Stimulated activated CD8-positive, alpha-beta memory T cell treated with anti-CD3 and anti-CD28 coated beads, Interleukin-4, amount 100 ng/mL, for 4 hours (primary cell): ENCODE data around the gene CHMP6.

ENCODE experiments used
- DNase-seq, 2 donors: peaks; one replicate each; pipeline ENCODE4 v3.0.0-alpha.2; 2020; ENCODE audit warnings: low read depth in 2 of 2, low spot score in 1 of 2

Gene CHMP6

DNA sequence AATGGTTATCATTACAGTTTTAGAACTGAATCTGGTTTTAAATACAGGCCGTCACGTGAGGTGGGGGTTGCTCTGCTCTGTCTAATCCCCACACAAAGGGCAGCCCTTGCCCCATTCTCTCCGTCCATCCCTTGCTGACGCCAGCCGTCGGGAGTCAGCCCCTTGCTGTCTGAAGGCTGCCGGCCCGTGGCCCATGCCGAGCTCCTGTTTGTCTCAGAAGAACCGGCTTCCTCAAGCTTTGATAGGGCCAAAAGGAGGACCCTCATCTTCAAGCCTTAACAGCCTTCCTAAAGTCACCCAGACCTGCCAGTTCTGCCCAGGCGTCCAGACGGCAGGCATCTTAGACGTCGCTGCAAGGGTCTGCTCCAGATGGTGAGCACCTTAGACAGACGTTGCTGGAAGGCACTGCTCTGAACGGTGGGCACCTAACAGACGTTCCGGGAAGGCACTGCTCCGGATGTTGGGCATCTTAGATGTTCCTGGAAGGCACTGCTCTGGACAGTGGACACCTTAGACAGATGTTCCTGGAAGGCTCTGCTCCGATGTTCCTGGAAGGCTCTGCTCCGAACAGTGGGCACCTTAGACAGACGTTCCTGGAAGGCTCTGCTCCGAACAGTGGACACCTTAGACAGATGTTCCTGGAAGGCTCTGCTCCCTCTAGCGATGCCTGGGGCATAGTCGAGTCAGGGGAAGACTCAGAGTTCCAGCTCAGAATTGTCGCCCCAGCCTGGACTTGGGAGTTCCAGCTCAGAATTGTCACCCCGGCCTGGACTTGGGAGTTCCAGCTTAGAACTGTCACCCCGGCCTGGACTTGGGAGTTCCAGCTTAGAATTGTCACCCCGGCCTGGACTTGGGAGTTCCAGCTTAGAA lies 35.1 kb upstream of the CHMP6 start:
- no peak for DNase-seq

DNA sequence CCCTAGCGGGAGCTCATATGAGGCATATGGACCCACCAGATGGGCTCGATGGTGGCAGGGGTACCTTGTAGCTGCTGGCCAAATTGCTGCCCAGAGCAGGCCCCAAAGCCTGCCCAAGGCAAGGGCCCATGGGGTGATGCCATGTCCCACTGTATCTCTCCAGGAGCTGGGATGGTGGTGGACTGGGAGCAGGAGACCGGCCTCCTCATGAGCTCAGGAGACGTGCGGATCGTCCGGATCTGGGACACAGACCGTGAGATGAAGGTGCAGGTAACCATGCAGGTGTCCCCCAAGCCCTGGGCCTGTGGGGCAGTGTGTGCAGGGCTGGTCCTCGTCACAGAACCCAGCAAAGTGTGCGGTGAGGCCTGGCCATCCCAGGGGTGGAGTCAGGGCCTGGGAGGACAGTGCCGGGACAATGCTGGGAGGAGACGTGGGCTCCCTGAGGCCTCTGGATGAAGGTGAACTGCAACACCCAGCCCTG lies 34.1 kb upstream of the CHMP6 start:
- no peak for DNase-seq

DNA sequence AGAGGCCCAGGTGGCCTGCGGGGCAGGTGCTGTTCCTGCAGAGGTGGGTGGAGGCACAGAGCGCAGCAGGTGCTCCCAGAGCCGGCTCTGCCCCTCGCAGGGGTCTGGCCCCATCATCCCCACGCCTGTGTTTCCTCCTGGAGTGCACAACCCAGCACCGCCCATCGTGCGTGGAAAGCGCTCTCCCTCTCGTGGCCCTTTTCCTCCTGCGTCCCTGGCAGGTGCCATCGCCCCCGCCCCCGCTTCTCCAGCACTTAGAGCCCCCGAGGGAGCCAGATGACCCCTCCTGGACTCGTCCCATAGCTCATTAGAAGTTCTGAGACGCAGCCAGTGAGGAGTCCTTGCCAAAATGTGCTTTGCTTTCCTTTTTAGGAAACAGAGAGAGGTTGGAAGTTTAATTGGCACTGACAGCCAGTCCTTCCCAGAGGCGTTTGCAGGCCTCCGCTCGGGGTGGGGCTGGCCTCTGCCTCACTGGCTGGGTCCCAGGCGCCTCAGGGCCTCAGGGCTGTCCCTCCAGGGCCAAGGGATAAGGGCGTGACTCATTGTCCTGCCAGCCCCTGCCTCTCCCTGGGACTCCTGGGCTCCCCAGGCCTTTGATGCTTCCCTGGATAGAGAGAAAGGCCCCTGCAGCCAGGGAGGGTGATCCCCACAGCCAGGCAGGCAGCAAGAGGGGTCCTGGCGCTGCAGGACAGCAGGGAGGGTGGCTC lies 32.2 kb upstream of the CHMP6 start:
- no peak for DNase-seq

DNA sequence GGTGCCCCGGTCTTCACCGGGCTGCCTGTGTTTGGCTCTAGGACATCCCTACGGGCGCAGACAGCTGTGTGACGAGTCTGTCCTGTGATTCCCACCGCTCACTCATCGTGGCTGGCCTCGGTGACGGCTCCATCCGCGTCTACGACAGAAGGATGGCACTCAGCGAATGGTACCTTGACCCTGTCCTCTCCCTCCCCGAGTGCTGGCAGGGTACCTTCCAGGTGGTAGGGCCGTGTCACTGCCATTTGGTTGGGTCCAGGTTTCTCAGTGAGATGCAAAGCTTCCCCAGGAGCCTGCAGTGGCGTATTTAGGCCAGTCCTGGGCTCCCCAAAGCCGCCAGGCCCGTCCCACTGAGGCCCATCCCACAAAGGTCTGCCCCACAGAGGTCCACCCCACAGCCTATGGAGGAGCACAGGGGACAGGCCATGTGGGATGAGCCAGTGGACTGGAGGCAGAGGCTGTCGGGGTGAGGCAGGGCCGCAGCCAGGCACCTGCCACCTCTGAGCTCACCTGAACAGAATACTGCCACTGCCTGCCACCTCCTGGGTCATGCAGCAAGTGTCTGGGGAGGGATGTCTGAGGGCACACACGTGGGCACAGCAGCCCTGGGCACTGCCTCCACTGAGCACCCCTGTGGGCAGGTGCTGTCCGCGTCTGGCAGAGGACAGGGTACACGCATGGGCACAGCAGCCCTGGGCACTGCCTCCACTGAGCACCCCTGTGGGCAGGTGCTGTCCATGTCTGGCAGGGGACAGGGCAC lies 31.4 kb upstream of the CHMP6 start:
- no peak for DNase-seq

DNA sequence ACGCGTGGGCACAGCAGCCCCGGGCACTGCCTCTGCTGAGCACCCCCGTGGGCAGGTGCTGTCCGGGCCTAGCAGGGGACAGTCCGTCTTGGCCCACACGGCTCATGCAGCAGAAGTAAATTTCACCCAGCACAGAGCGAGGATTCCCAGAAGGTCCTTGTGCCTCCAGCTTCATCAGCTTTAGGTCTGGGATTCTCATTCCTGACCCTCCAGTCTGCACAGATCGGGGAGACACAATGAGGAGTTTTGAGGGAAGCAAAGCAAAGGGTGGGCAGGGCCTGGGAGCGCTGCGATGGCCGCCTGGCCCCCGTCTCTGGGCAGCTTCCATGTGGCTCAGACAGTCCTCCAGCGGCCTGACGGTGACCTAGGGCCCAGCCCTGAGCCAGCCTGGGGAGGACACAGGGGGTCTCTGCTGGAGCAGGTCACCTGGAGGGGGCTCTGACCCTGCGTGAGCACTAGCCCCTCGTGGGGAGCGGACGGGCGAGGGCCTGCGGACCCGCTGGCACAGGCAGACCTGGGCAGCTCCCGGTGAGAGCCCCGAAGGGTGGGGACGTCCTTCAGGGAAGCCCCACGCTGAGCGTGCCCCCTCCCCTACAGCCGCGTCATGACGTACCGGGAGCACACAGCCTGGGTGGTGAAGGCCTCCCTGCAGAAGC lies 30.7 kb upstream of the CHMP6 start:
- DNase-seq = no peak

DNA sequence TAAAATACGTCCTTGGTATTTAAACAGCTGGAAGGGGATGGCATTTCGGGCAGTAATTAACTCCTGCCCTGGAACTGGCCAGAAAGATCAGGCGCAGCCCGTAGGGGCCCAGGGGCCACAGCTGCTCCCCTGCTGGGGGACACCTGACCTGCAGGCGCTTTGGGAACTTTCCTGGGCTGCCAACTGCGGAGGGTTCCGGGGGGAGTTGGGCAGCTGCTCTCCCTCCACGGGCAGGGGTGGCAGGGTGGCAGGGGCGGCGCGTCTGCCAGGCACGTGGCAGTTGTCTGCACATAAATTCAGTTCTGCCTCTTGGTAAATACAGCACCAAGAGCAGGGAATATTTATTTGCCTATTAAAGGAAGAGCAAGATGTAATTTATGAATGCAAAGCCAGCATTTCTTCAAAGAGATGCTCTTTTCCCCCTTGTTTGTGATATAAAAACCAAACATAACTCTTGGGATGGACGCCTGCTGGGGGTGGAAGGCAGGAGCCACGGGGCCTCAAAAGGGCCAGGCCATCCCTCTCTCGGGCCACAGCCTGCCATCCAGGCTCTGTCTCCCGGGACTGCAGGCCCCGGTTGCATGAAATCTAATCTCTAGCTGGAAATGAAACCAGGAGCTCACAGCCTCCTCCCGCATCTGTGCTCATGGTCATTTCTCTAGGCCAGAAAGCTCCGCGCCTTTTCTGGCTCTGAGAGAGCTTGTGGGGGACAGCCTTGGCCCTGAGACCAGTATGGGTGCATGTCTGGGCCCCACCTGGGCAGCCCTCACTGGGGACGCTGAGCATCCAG lies 29.9 kb upstream of the CHMP6 start:
- DNase-seq = no peak

DNA sequence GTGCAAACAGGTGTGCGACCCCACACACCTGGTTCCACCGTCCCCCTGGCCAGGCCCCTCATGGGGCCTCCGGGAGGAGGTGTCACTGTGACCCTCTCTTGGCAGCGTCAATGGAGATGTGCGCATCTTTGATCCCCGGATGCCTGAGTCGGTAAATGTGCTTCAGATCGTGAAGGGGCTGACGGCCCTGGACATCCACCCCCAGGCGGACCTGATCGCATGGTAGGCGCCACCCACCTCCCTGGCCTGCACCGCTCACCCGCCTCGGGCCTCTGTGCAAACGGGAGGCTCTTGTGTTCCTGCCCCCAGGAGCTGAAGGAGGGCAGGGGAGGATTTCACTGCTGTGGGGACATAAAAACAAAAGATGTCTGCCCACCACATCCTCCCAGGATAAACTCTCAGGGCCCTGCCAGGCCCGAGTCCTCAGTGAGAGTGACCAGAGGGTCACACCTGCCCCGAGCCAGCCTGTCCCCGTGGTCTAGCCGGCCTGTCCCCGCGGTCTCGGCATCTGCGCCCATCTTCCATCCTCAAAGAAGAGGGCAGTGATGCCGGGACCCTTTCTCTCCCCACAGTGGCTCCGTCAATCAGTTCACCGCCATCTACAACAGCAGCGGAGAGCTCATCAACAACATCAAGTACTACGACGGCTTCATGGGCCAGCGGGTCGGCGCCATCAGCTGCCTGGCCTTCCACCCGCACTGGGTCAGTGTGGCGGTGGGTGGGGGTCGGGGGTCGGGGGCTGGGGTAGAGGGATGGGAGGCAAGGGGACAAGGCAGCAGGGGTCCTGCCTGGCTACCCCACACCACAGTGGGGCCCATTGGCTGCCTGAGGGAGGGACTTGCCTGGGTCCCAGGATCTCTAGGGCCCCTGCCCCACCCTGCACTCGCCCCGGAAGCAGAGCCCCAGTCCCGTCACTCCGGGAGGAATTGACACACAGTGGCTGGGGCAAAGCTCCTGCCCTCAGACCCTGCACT lies 29.0 kb upstream of the CHMP6 start:
- DNase-seq = no peak

DNA sequence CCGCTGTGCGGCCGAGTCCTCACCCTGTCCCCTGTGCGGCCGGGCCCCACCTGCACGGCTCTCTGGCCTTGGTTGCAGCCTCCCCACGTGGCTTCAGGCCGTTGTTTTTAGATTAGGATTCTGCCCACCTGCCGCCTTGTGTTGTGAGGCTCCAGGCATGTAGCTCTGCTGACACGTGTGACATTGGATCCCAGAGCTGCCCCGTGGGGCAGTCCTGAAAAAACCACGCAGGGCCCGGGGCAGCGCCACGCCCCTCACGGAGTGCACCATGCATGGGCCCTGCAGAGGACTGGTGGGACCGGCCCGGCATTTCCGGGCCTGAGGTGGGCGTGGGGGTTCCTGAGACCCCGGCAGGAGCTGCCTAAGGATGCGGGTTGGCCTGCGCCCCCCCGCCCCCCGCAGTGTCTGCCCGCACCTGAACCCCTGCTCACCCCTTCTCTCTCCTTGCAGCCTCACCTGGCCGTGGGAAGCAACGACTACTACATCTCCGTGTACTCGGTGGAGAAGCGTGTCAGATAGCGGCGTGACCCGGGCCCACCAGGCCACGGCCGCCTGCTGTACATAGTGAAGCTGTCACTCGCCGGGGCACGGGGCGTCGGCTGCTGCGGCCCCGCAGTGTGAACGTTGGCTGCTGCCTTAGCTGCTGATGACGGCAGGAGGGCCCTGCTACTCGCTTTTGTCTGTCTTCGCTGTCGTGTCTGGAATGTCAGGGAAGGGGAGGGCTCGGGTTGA lies 27.7 kb upstream of the CHMP6 start:
- no peak for DNase-seq

DNA sequence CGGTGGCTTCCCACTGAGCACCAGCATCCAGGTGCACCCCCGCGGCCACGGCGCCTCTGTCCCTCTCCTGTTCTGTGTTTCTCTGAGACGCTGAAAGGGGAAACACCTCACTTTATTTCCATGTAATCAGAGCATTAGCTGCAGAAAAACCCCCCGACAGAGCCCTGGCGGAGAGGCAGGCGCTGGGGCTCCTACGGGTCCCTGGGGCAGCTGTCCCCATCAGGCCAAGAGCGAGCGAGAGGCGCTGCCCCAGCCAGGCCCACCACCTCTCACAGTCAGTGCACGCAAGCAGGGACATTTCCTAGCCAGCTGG lies 27.1 kb upstream of the CHMP6 start:
- DNase-seq = no peak

DNA sequence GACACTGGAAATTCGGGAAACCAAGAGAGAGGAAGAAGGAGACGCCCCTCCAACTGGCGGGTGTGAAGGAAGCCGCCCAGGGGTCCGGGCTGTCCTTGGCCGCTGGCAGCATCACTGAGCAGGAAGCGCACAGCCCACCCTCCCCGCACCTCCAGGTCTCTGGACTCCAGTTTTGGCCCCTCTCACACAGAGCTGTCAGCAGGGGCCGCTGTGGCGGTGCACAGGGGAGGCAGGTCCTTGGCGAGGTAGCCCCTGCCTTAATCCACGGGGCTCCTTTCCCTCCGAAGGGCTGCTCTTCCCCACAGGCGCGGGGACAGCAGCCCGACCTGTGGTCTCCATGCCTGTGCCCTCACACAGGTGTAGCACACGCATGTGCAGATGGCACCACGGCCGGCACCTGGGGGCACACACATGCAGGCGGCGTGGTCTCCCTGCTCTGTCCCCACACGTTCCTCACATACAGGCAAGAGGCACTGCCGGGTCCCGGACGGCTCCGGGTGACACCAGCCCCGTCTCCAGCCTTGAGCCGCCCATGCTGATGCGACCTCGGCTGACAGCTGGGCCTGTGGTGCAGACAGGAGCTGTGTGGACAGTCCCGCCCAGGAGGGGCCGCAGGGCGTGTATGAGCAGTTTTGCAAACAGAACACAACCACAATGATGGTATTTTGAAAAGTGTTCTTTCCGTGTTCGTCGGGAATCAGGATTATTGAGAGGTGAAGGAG lies 26.6 kb upstream of the CHMP6 start:
- no peak for DNase-seq

DNA sequence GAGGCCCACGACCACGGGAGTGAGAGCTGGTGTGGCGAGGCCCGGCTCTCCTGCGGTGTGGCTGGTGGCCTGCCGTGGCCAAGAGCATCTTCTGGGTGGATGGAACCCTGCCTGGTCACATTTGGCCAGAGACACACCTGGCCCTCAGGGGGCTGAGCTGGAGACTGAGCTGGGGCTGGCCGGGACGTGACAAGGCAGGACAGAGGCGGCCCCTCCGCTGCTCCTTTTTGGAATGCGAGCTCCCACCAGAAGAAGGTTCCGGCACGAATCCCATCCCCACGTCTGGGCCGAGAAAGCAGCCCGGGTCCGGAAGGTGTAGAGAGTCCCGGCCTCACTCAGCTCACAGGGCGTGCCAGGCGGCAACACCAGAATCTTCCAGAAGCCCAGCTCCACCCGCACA lies 26.0 kb upstream of the CHMP6 start:
- DNase-seq = no peak

DNA sequence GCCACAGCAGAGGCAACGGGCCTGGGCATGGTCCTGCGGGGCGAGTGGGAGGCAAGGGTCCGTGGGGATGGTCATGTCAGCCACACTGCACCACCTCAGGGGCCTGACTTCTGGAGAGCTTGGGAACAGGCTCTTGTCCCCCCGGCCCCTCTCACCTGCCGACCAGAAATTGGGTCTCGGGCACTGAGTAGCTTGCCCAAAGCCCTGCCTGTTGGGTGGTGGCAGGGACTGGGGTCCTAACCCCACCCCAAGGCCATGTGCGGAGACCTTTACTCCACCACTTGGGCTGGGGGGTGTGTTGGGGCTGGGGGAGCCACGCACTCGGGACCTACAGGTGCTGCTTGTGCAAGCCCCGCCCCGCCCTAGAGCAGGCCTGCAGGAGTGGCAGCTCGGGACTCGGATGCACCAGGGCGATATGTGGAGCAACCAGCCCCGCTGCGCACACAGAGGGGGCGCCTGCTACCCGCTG lies 24.2 kb upstream of the CHMP6 start:
- DNase-seq = no peak

DNA sequence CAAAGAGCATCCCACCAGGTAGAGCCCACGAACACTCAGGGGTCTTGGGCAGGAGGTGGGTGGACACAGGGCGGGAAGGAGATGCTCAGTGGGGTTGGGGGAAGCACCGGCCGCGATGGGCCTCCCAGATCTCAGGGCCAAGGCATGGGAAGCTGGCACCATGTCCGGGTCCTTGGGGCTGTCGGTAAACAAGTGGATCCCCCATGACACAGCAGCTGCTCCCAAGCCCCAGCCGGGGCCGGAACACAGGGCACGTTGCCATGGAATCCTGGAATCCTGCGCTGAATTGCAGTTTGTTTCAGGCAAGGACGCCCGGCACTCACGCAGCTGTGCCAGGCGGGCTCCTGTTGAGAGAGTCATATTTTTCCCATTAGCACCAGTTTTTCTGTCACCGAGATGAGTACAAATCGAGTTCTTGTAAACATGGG lies 23.0 kb upstream of the CHMP6 start:
- DNase-seq = no peak

DNA sequence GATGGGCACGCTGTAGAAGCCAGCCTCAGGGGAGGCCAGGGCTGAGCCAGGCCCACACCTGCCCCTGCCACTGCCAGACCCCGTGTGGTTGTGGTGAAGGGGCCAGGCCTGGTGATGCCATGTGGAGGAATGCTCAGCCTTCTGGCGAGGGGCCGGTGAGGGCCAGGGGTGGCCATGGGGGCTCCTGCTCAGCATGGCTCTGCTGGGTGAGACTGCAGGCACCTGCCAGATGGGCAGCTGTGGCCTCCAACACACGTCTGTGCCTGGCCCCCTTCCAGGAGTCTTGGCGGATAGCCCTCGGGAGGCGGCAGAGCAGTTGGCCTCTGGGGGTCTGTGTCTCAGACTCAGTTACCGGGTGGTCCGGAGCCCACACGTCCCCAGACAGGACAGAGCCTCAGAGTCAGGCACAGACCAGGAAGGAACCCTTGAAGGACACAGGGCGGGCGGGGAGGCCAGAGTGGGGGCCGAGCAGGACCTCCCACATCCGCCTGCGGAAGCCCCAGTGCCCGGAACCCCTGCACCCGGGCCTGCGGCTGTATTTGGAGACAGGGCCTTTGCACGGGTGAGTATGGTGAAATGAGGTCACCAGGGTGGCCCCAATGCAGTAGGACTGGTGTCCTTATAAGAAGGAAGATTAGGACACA lies 22.5 kb upstream of the CHMP6 start:
- DNase-seq = no peak

DNA sequence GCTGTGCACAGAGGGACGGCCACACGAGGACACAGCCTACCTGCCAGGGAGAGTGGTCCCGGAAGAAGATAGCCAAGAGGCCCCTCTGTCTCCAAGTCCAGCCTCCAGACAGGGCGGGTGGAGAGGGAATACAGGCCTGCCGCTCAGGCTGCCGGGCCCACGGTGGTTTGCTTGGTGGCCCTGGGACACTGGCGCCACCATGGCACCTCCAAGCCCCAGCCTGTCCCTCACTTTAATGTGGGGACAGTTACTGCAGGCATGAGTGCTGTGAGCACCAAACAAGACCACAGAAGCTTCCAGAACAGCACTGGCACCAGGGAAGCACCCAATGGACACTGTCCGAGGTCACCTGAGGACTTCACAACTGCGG lies 22.0 kb upstream of the CHMP6 start:
- DNase-seq = no peak

DNA sequence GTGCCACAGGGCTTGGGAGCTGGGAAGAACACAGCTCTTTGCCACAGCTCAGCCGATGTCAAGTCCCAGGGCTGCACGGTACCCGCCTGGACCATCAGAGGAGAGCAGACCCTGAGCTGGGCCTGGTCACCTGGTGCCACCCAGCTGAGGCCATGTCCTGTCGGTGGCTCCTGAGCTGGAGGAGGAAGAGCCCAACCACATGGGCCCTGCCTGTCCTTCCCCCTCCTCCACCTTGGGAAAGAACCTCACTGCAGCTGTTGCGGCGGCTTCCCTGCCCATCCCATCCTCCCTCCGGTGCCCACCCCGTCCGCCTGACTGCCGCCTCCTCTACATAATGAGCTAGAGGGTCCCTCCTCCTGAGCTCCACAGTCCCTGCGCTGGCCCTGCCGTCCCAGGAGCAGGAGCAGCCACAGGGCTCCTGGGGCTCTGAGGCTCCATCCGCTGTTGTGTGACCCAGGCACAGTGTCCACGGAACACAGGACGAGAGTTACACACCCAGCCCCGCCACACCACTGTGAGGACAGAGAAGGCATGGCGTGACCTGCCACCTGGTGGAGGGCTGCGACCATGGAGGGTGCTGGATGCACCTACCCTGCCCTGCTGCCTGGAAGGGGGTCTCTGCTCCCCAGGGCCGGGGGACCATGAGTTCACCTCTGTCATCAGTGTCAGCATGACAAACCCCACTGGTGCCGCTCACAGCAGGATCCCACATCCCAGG lies 21.4 kb upstream of the CHMP6 start:
- DNase-seq = no peak
